Embryonic facial prominence (tissue), 1 donor: ENCODE measurements around the gene C9.
"Not testable (repeated sequence)": the region's sequence is repeated elsewhere in the genome, so short reads cannot be mapped to it uniquely, and the experiment has no call there.

Experiments used
- DNase-seq: peaks from one replicate; pipeline ENCODE4 v3.0.0-alpha.2; 2016; ENCODE audit errors: extremely low spot score

Gene C9

GRCh38 chr5:39364367-39364766 is at the start of gene C9:
Gene C9, minus strand, starts transcription at chr5:39364495. Its CDS starts 31 bp downstream, at chr5:39364464.
- no peak for DNase-seq

GRCh38 chr5:39413771-39414170 is 49.5 kb upstream of the C9 start:
- DNase-seq: no peak

GRCh38 chr5:39412721-39413394 is 48.6 kb upstream of the C9 start:
- no peak for DNase-seq

GRCh38 chr5:39411985-39412384 is 47.7 kb upstream of the C9 start:
- no peak for DNase-seq

- DNase-seq: no peak
Measured at GRCh38 chr5:39411061-39411460, 46.8 kb upstream of the C9 start.

- DNase-seq: no peak
Measured at GRCh38 chr5:39409033-39409432, 44.7 kb upstream of the C9 start.

GRCh38 chr5:39405083-39405843 is 41.0 kb upstream of the C9 start:
- DNase-seq: no peak

- not testable (repeated sequence) for DNase-seq
Measured at GRCh38 chr5:39403761-39404160, 39.5 kb upstream of the C9 start.

- DNase-seq: not testable (repeated sequence)
Measured at GRCh38 chr5:39402140-39402539, 37.8 kb upstream of the C9 start.

- DNase-seq: no peak
Measured at GRCh38 chr5:39400713-39401578, 36.7 kb upstream of the C9 start.

GRCh38 chr5:39399135-39400036 is 35.1 kb upstream of the C9 start:
- no peak for DNase-seq

- no peak for DNase-seq
Measured at GRCh38 chr5:39396843-39397242, 32.5 kb upstream of the C9 start.

GRCh38 chr5:39395521-39395920 is 31.2 kb upstream of the C9 start:
- DNase-seq: no peak

GRCh38 chr5:39394946-39395345 is 30.7 kb upstream of the C9 start:
- DNase-seq: no peak

- no peak for DNase-seq
Measured at GRCh38 chr5:39390945-39391344, 26.6 kb upstream of the C9 start.

- DNase-seq: no peak
Measured at GRCh38 chr5:39387293-39387692, 23.0 kb upstream of the C9 start.

GRCh38 chr5:39384271-39384670 is 20.0 kb upstream of the C9 start:
- no peak for DNase-seq

- no peak for DNase-seq
Measured at GRCh38 chr5:39381376-39381775, 17.1 kb upstream of the C9 start.

- no peak for DNase-seq
Measured at GRCh38 chr5:39379693-39380092, 15.4 kb upstream of the C9 start.

- DNase-seq: no peak
Measured at GRCh38 chr5:39377613-39378012, 13.3 kb upstream of the C9 start.

GRCh38 chr5:39376293-39376714 is 12.0 kb upstream of the C9 start:
- DNase-seq: no peak
